IPS-20b (cell line): Measurements from ENCODE around the gene ROMO1.
"Not testable (repeated sequence)": the region's sequence is repeated elsewhere in the genome, so short reads cannot be mapped to it uniquely, and the experiment has no call there.

Source experiments
- H3K27ac ChIP-seq: one replicate; pipeline ENCODE4 v1.5.1; 2013; ENCODE audit warnings: low read length
- H3K27me3 ChIP-seq: 2 replicates; pipeline ENCODE4 v1.6.1; 2013; ENCODE audit warnings: mild to moderate bottlenecking, low read length, inconsistent platforms; ENCODE audit not compliant: insufficient read depth
- H3K36me3 ChIP-seq: 2 replicates; pipeline ENCODE4 v1.6.1; 2013; ENCODE audit warnings: low read depth, mild to moderate bottlenecking, inconsistent platforms, low read length, moderate library complexity; ENCODE audit not compliant: insufficient read depth
- H3K4me1 ChIP-seq: 2 replicates; pipeline ENCODE4 v1.6.1; 2013; ENCODE audit warnings: mild to moderate bottlenecking, control low read depth, inconsistent platforms, low read length, moderate library complexity; ENCODE audit not compliant: insufficient read depth
- H3K4me3 ChIP-seq: 2 replicates; pipeline ENCODE4 v1.5.1; 2013; ENCODE audit warnings: mild to moderate bottlenecking, low read length, inconsistent platforms
- H3K9ac ChIP-seq: 2 replicates; pipeline ENCODE4 v1.6.1; 2013; ENCODE audit warnings: low read depth, mild to moderate bottlenecking, inconsistent platforms, low read length, moderate library complexity
- H3K9me3 ChIP-seq: 2 replicates; pipeline ENCODE4 v1.6.1; 2013; ENCODE audit warnings: mild to moderate bottlenecking, low read depth, low read length, inconsistent platforms; ENCODE audit not compliant: insufficient read depth

ROMO1 gene

GRCh38 chr20:35737865-35738333 lies 38.7 kb downstream of the ROMO1 start:
- no peak overlapping the region for H3K4me3 ChIP-seq
- H3K27ac ChIP-seq, result no peak overlapping the region
- peaks cover 4% of the 10 kb centered on the region; the same call in 1 of the 2 replicates for H3K4me1 ChIP-seq
- H3K27me3 ChIP-seq, result no peaks in the 10 kb centered on the region
- no peaks in the 10 kb centered on the region for H3K9me3 ChIP-seq
- peaks cover 87% of the 10 kb centered on the region for H3K36me3 ChIP-seq
- H3K9ac ChIP-seq, result no peak overlapping the region

DNA sequence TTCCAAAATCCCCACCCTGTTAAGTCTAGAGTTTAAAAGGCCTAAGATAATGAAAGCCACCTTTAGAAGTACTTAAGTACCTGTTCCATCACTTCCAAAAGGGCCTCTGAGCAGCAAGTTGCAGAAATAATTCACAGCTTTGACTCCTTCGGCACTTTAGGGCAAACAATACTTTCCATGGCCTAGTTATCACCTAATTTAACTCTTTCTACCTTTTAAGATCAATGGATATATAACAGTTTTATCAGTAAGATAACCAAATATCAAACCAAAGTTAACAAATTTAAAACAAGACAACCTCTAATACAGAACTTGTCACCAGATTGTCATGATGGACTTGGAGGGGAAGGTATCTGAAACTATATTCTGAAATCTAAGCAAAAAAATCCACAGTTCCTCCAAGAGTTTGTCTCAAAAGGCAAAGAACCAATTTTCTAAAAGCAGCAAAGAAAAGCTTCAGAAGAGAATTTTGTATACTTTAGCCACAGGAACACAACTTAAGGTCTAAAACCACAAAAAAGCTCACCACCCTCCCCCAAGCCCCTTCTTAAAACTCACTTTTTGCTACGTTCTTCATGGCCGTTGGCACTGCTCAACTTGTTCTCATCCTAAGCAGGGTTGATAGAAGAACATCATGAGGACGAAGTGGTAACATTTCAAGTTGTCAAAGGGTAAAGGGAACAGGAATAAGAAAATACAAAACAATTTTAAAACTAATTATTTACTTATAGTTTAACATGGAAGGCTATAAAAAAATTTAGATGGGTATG lies 39.4 kb downstream of the ROMO1 start:
- Histone ChIP-seq H3K4me1 (peaks cover 8% of the 10 kb centered on the region; the same call in 1 of the 2 replicates), H3K4me3 (no peak overlapping the region; the same call in 1 of the 2 replicates), H3K27ac (no peak overlapping the region)

DNA sequence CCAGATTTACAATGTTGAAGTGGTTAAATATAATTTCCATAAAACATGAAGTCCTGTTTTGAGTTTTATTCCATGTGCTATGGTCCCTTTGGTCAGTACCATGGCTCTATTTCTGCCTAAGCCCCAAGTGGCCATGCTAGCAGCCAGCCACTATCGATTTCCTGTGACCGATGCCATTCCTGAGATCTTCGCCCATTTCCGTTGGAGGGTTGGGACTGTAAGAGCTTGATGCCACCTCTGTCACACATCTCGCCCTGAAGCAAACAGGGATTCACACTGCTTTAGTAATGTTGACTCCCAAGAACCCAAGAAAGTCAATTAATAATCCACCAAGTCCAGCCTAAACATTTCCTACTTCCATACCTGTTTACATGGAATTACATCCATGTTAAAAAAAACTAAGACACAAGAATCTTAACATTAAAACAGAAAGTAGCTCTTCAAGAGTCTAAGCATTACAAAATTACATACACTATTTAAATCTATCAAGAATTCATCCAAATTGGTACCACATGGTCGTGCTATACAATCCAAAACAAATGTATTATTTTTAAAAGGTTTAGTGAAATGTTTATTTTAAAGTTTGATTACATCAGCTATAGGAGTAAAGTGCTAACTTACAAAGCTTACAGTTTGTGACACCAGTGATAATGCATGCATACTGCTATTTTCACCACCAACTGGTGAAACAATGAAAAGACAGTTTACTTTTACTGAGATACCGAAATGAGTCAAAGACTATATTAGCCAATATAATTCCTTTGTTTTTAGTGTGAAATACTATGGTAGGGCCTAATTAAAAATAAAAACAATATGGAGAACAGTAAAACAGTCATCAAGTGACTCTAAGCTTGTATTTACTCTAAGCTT lies 40.3 kb downstream of the ROMO1 start:
- no peak overlapping the region for H3K27ac ChIP-seq
- H3K9me3 ChIP-seq, result no peaks in the 10 kb centered on the region
- peaks cover 70% of the 10 kb centered on the region for H3K36me3 ChIP-seq
- H3K27me3 ChIP-seq, result no peaks in the 10 kb centered on the region
- H3K9ac ChIP-seq, result no peak overlapping the region
- peak overlapping the region; percentile 88 for H3K4me3 ChIP-seq
- peaks cover 9% of the 10 kb centered on the region; the same call in 1 of the 2 replicates for H3K4me1 ChIP-seq

More for the DNA sequence above, 39.4 kb downstream of the ROMO1 start:
- Histone ChIP-seq H3K9me3 (no peaks in the 10 kb centered on the region), H3K9ac (no peak overlapping the region), H3K27me3 (no peaks in the 10 kb centered on the region), H3K36me3 (peaks cover 80% of the 10 kb centered on the region)

- Histone ChIP-seq H3K9ac (peak within 1 kb of the TSS; percentile 100), H3K9me3 (no peaks in the 10 kb centered on the region), H3K27me3 (no peaks in the 10 kb centered on the region), H3K27ac (peak within 1 kb of the TSS; percentile 99), H3K36me3 (peaks cover 45% of the 10 kb centered on the region), H3K4me1 (peaks cover 9% of the 10 kb centered on the region; the same call in 1 of the 2 replicates), H3K4me3 (peak within 1 kb of the TSS; percentile 91)
Observed at GRCh38 chr20:35741892-35742740, 42.9 kb downstream of the ROMO1 start, which contains the start of gene RBM39. Gene RBM39 (minus strand): TSS chr20:35742260. CDS start chr20:35740874, 1,386 bp downstream.

GRCh38 chr20:35742741-35743523 lies 43.7 kb downstream of the ROMO1 start:
- Histone ChIP-seq H3K9me3 (no peaks in the 10 kb centered on the region), H3K4me3 (peak overlapping the region; percentile 91), H3K4me1 (peaks cover 9% of the 10 kb centered on the region; the same call in 1 of the 2 replicates), H3K9ac (peak overlapping the region; percentile 99), H3K36me3 (peaks cover 38% of the 10 kb centered on the region), H3K27ac (peak overlapping the region; percentile 94), H3K27me3 (no peaks in the 10 kb centered on the region)

DNA sequence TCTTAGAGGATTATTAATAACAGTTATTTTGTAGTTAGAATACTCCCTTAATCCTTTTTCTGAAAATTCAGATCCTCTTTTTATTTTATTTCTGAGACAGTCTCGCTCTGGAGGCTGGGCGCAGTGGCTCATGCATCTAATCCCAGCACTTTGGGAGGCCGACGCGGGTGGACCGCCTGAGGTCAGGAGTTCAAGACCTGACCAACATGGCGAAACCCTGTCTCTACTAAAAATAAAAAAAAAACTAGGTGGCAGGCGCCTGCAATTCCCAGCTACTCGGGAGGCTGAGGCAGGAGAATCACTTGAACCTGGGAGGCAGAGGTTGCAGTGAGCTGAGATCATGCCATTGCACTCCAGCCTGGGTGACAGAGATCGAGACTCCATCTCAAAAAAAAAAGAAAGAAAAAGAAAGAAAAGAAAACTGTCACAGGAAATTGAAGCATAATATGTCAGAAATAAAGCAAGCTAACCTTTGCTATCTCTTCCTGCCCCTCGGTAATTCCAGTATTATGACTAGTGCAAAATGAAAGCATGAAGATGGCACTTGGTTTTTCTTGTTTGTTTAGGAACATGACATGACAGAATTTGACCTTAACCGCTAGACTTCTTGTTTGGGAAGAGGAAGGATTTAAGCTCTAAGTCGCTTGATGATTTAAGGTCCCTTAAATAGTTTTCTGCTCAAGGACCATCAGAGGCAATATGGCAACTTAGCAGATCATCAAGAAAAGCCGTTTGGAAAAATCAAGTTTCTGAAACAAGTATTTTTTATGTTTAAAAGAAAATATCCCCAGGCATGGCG lies 44.7 kb downstream of the ROMO1 start:
- H3K27me3 ChIP-seq, result no peaks in the 10 kb centered on the region
- H3K9me3 ChIP-seq, result no peaks in the 10 kb centered on the region
- H3K36me3 ChIP-seq, result peaks cover 28% of the 10 kb centered on the region
- H3K9ac ChIP-seq, result peak overlapping the region; percentile 99; the same call in 1 of the 2 replicates
- H3K27ac ChIP-seq, result no peak overlapping the region
- peak overlapping the region; percentile 91 for H3K4me3 ChIP-seq
- peaks cover 9% of the 10 kb centered on the region; the same call in 1 of the 2 replicates for H3K4me1 ChIP-seq

- H3K9me3 ChIP-seq, H3K4me1 ChIP-seq, H3K4me3 ChIP-seq, H3K27me3 ChIP-seq, H3K9ac ChIP-seq, H3K27ac ChIP-seq: not testable (repeated sequence)
- H3K36me3 ChIP-seq, result peaks cover 22% of the 10 kb centered on the region
Observed at GRCh38 chr20:35744492-35744841, 45.3 kb downstream of the ROMO1 start.
